WERI-Rb-1 (cell line): ENCODE results near the gene MOSMO.
A peak's percentile ranks its signal among the peaks of the same experiment; 100 is the strongest.

ENCODE experiments used
- DNase-seq: peaks from one replicate; pipeline ENCODE4 v3.0.0-alpha.2; 2020
- H3K27ac ChIP-seq: fragments of 250-450 bp; sonication (Bioruptor Pico); 2 replicates; pipeline ENCODE4 v1.5.1; 2020; ENCODE audit warnings: mild to moderate bottlenecking, moderate library complexity
- H3K27me3 ChIP-seq: fragments of 250-450 bp; sonication (Bioruptor Pico); 2 replicates; pipeline ENCODE4 v1.5.1; 2021; ENCODE audit warnings: mild to moderate bottlenecking, low read depth, moderate library complexity; ENCODE audit not compliant: insufficient read depth, severe bottlenecking
- H3K36me3 ChIP-seq: fragments of 250-450 bp; sonication (Bioruptor Pico); 2 replicates; pipeline ENCODE4 v1.5.1; 2020; ENCODE audit warnings: mild to moderate bottlenecking, moderate library complexity
- H3K4me3 ChIP-seq: 2 replicates; pipeline ENCODE4 v1.5.1; 2011; ENCODE audit warnings: low read depth, mild to moderate bottlenecking, control low read depth, low read length
- H3K9me3 ChIP-seq: fragments of 250-450 bp; sonication (Bioruptor Pico); 2 replicates; pipeline ENCODE4 v1.5.1; 2021; ENCODE audit warnings: mild to moderate bottlenecking, moderate library complexity; ENCODE audit not compliant: severe bottlenecking
- CTCF ChIP-seq: IDR thresholded peaks from 2 replicates; pipeline ENCODE4 v1.5.1; 2011; ENCODE audit warnings: low read depth, mild to moderate bottlenecking, control low read depth, inconsistent platforms, low read length

Gene MOSMO

GRCh38 chr16:22073350-22073749 is 65.4 kb downstream of the MOSMO start:
- Histone ChIP-seq H3K27me3 (no peaks in the 10 kb centered on the region), H3K27ac (no peak overlapping the region), H3K36me3 (no peaks in the 10 kb centered on the region), H3K4me3 (no peak overlapping the region), H3K9me3 (no peaks in the 10 kb centered on the region)
- no peak for TF ChIP-seq CTCF
- no peak for DNase-seq

GRCh38 chr16:22075043-22075757 is 67.3 kb downstream of the MOSMO start:
- no peaks in the 10 kb centered on the region for H3K27me3 ChIP-seq
- no peak for DNase-seq
- TF ChIP-seq CTCF: no peak
- no peak overlapping the region for H3K4me3 ChIP-seq
- H3K27ac ChIP-seq: no peak overlapping the region
- no peaks in the 10 kb centered on the region for H3K9me3 ChIP-seq
- H3K36me3 ChIP-seq: no peaks in the 10 kb centered on the region

- Histone ChIP-seq H3K4me3 (no peak overlapping the region), H3K9me3 (no peaks in the 10 kb centered on the region), H3K36me3 (no peaks in the 10 kb centered on the region), H3K27ac (no peak overlapping the region), H3K27me3 (no peaks in the 10 kb centered on the region)
- no peak for TF ChIP-seq CTCF
- no peak for DNase-seq
Observed at GRCh38 chr16:22075776-22076175, 67.9 kb downstream of the MOSMO start.

- no peaks in the 10 kb centered on the region for H3K9me3 ChIP-seq
- no peak overlapping the region for H3K27ac ChIP-seq
- peak; percentile 58 for DNase-seq
- peak; percentile 62 for TF ChIP-seq CTCF
- no peaks in the 10 kb centered on the region for H3K36me3 ChIP-seq
- no peaks in the 10 kb centered on the region for H3K27me3 ChIP-seq
- H3K4me3 ChIP-seq: no peak overlapping the region
Observed at GRCh38 chr16:22077700-22078313, 69.9 kb downstream of the MOSMO start.

- DNase-seq: no peak
- H3K9me3 ChIP-seq: no peaks in the 10 kb centered on the region
- TF ChIP-seq CTCF: no peak
- H3K4me3 ChIP-seq: no peak overlapping the region
- no peak overlapping the region for H3K27ac ChIP-seq
- no peaks in the 10 kb centered on the region for H3K27me3 ChIP-seq
- no peaks in the 10 kb centered on the region for H3K36me3 ChIP-seq
Observed at GRCh38 chr16:22078656-22079055, 70.7 kb downstream of the MOSMO start.

- Histone ChIP-seq H3K27ac (no peak overlapping the region), H3K27me3 (no peaks in the 10 kb centered on the region), H3K36me3 (no peaks in the 10 kb centered on the region), H3K4me3 (no peak overlapping the region), H3K9me3 (no peaks in the 10 kb centered on the region)
- TF ChIP-seq CTCF: no peak
- DNase-seq: no peak
Observed at GRCh38 chr16:22081050-22081449, 73.1 kb downstream of the MOSMO start.
